Activated naive CD4-positive, alpha-beta T cell treated with anti-CD3 and anti-CD28 coated beads, Interleukin-2, amount 50 U/mL, for 16 hours (primary cell): Measurements from ENCODE around the gene MICALL2.

Experiments
- DNase-seq: peaks from one replicate; pipeline ENCODE4 v3.0.0-alpha.2; 2020

Gene MICALL2

GRCh38 chr7:1388021-1388702, 71.1 kb downstream of the MICALL2 start:
- no peak for DNase-seq

GRCh38 chr7:1387261-1387660, 72.0 kb downstream of the MICALL2 start:
- no peak for DNase-seq

- DNase-seq, result no peak
Observed at GRCh38 chr7:1386623-1387220, 72.5 kb downstream of the MICALL2 start.

GRCh38 chr7:1385809-1386622, 73.3 kb downstream of the MICALL2 start:
- DNase-seq, result no peak

- no peak for DNase-seq
Observed at GRCh38 chr7:1385086-1385808, 74.0 kb downstream of the MICALL2 start.
